ENCODE data around the gene KIF5A. TPM values are rescaled to one million over a fixed set of nuclear protein-coding genes. Genes with fewer than 3 reads are reported as not detected.
A peak's percentile ranks its signal among the peaks of the same experiment; 100 is the strongest.

KIF5A gene
- polyA plus RNA-seq, 1 of the 3 experiments (the other 2 are of a cell fraction) = 6.2 TPM

DNA sequence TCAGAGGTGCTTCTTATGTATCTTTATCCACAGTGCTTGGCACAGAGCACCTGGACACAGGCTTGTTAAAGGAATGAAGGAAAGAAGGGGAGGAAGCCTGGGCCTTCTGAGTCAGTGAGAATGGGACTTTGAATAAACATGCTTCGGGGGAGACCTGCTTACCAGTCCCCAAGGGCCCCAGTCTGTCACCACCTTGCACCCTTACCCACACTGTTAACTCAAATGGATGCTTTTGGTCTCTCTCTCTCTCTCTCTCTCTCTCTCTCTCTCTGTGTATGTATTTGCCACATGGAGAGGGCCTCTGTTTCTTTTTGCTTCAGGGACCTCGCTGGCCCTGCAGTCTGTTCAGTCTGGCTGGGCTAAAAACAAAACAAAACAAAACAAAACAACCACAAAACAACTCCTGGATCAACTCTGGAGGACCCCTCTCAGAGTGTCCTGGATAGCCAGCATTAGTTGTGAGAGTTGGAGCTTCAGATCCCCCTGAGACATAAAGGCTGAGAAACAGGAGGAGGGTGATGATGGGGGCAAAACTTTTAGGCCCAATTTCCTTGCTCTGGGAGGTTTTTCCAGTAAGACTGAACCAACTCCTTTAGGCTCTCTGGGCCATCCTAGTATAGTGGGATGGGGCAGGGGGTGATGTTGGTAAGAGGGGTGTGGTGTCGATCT is 1.9 kb downstream of the KIF5A start:
- TF ChIP-seq, protein P1, sequence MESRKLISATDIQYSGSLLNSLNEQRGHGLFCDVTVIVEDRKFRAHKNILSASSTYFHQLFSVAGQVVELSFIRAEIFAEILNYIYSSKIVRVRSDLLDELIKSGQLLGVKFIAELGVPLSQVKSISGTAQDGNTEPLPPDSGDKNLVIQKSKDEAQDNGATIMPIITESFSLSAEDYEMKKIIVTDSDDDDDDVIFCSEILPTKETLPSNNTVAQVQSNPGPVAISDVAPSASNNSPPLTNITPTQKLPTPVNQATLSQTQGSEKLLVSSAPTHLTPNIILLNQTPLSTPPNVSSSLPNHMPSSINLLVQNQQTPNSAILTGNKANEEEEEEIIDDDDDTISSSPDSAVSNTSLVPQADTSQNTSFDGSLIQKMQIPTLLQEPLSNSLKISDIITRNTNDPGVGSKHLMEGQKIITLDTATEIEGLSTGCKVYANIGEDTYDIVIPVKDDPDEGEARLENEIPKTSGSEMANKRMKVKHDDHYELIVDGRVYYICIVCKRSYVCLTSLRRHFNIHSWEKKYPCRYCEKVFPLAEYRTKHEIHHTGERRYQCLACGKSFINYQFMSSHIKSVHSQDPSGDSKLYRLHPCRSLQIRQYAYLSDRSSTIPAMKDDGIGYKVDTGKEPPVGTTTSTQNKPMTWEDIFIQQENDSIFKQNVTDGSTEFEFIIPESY (IDR thresholded peaks at IDR 0.05; ENCODE audit: borderline replicate concordance, low read depth) = no peak
- TF ChIP-seq SIN3A (IDR thresholded peaks at IDR 0.05; ENCODE audit: borderline replicate concordance, low read depth, low read length) (no peak), MEF2A (IDR thresholded peaks at IDR 0.05; ENCODE audit: borderline replicate concordance, low read depth) (no peak), TAF1 (IDR thresholded peaks at IDR 0.05; ENCODE audit: borderline replicate concordance, low read depth, low read length) (no peak), ELF1 (IDR thresholded peaks at IDR 0.05) (no peak), RCOR1 (IDR thresholded peaks at IDR 0.05; ENCODE audit: low read length) (no peak), FOXJ3 (CRISPR knock-in tag; IDR thresholded peaks at IDR 0.05) (no peak), EP300 (IDR thresholded peaks at IDR 0.05; ENCODE audit: borderline replicate concordance in 1 of 2, low read depth in 1 of 2, low read length in 1 of 2) (no peak), CHD2 (IDR thresholded peaks at IDR 0.05; ENCODE audit: low read length, partially characterized antibody) (no peak), YY1 (IDR thresholded peaks at IDR 0.05; ENCODE audit: low read depth) (no peak), RXRA (IDR thresholded peaks at IDR 0.05; ENCODE audit: borderline replicate concordance, low read depth) (no peak), FOXM1 (IDR thresholded peaks at IDR 0.05; ENCODE audit: low read depth) (no peak), GABPA (IDR thresholded peaks at IDR 0.05; ENCODE audit: low read depth) (no peak), EZH2phosphoT487 (IDR thresholded peaks at IDR 0.05; ENCODE audit: borderline replicate concordance, low read depth) (no peak), RFX5 (IDR thresholded peaks at IDR 0.05; ENCODE audit: low read length) (no peak)
- TF ChIP-seq, protein P2, sequence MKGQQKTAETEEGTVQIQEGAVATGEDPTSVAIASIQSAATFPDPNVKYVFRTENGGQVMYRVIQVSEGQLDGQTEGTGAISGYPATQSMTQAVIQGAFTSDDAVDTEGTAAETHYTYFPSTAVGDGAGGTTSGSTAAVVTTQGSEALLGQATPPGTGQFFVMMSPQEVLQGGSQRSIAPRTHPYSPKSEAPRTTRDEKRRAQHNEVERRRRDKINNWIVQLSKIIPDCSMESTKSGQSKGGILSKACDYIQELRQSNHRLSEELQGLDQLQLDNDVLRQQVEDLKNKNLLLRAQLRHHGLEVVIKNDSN (IDR thresholded peaks at IDR 0.05; ENCODE audit: borderline replicate concordance, low read depth) = no peak
- TF ChIP-seq, protein P3, sequence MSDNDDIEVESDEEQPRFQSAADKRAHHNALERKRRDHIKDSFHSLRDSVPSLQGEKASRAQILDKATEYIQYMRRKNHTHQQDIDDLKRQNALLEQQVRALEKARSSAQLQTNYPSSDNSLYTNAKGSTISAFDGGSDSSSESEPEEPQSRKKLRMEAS (IDR thresholded peaks at IDR 0.05; ENCODE audit: low read depth) = no peak
- TF ChIP-seq, protein P4, sequence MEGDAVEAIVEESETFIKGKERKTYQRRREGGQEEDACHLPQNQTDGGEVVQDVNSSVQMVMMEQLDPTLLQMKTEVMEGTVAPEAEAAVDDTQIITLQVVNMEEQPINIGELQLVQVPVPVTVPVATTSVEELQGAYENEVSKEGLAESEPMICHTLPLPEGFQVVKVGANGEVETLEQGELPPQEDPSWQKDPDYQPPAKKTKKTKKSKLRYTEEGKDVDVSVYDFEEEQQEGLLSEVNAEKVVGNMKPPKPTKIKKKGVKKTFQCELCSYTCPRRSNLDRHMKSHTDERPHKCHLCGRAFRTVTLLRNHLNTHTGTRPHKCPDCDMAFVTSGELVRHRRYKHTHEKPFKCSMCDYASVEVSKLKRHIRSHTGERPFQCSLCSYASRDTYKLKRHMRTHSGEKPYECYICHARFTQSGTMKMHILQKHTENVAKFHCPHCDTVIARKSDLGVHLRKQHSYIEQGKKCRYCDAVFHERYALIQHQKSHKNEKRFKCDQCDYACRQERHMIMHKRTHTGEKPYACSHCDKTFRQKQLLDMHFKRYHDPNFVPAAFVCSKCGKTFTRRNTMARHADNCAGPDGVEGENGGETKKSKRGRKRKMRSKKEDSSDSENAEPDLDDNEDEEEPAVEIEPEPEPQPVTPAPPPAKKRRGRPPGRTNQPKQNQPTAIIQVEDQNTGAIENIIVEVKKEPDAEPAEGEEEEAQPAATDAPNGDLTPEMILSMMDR (IDR thresholded peaks at IDR 0.05) = no peak
- TF ChIP-seq, protein P5, sequence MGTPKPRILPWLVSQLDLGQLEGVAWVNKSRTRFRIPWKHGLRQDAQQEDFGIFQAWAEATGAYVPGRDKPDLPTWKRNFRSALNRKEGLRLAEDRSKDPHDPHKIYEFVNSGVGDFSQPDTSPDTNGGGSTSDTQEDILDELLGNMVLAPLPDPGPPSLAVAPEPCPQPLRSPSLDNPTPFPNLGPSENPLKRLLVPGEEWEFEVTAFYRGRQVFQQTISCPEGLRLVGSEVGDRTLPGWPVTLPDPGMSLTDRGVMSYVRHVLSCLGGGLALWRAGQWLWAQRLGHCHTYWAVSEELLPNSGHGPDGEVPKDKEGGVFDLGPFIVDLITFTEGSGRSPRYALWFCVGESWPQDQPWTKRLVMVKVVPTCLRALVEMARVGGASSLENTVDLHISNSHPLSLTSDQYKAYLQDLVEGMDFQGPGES (IDR thresholded peaks at IDR 0.05; ENCODE audit: low read depth, low read length) = no peak
- TF ChIP-seq, protein P6, sequence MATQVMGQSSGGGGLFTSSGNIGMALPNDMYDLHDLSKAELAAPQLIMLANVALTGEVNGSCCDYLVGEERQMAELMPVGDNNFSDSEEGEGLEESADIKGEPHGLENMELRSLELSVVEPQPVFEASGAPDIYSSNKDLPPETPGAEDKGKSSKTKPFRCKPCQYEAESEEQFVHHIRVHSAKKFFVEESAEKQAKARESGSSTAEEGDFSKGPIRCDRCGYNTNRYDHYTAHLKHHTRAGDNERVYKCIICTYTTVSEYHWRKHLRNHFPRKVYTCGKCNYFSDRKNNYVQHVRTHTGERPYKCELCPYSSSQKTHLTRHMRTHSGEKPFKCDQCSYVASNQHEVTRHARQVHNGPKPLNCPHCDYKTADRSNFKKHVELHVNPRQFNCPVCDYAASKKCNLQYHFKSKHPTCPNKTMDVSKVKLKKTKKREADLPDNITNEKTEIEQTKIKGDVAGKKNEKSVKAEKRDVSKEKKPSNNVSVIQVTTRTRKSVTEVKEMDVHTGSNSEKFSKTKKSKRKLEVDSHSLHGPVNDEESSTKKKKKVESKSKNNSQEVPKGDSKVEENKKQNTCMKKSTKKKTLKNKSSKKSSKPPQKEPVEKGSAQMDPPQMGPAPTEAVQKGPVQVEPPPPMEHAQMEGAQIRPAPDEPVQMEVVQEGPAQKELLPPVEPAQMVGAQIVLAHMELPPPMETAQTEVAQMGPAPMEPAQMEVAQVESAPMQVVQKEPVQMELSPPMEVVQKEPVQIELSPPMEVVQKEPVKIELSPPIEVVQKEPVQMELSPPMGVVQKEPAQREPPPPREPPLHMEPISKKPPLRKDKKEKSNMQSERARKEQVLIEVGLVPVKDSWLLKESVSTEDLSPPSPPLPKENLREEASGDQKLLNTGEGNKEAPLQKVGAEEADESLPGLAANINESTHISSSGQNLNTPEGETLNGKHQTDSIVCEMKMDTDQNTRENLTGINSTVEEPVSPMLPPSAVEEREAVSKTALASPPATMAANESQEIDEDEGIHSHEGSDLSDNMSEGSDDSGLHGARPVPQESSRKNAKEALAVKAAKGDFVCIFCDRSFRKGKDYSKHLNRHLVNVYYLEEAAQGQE (IDR thresholded peaks at IDR 0.05; ENCODE audit: low read depth, low read length) = no peak
- Histone ChIP-seq H3K4me3 (ENCODE audit: low read depth in 2 of 2, low read length in 1 of 2) (peak overlapping the region; percentile 6 to 90; a peak in 2 of 4 replicates), H3K36me3 (replicated peaks in 1 of 2; ENCODE audit: control insufficient read depth in 1 of 2, insufficient read depth in 2 of 2, low read length in 1 of 2) (peaks cover 2 to 9% of the 10 kb centered on the region in 2 experiments), H3K27ac (ENCODE audit: low read depth in 2 of 2, low read length in 1 of 2) (no peak overlapping the region; a peak in 1 of 4 replicates), H3K4me2 (peak overlapping the region; percentile 94), H3K9ac (no peak overlapping the region), H3K4me1 (ENCODE audit: control insufficient read depth in 1 of 2, insufficient read depth in 2 of 2, low read depth in 1 of 2, low read length in 1 of 2) (peaks cover 4 to 33% of the 10 kb centered on the region in 2 experiments; a peak in 3 of 4 replicates), H3F3A (replicated peaks; ENCODE audit: insufficient read depth) (peaks cover 6% of the 10 kb centered on the region), H3K9me3 (no peaks in the 10 kb centered on the region), H3K27me3 (ENCODE audit: insufficient read depth) (no peaks in the 10 kb centered on the region), H3K79me2 (ENCODE audit: insufficient read depth) (peaks cover 43% of the 10 kb centered on the region; the same call in 1 of the 2 replicates), H2AFZ (ENCODE audit: low read depth) (no peak overlapping the region), H4K20me1 (ENCODE audit: insufficient read depth) (no peaks in the 10 kb centered on the region), H3K9me2 (no peaks in the 10 kb centered on the region)
- POLR2A ChIA-PET = interaction anchor here (1.2 kb wide), 1 partner anchor 31 kb away, joined by 5 read pairs; the partner anchor contains the start of gene DDIT3
- 80% methylated on average over 3 of the region's 3 CpGs for WGBS (ENCODE audit: low lambda C conversion rate)
- CTCF ChIA-PET = interaction anchor here (0.7 to 5.1 kb wide), 3 partner anchors 31 to 70 kb away, joined by 3 to 24 read pairs (median 11); no protein-coding TSS in a partner anchor
- DNase-seq = no peak
